CD4-positive, alpha-beta T cell treated with Interferon alpha-2 for 1 hour (primary cell): ENCODE results near the gene NCOR1.
"Not testable (repeated sequence)": the region's sequence is repeated elsewhere in the genome, so short reads cannot be mapped to it uniquely, and the experiment has no call there.

Source experiments
- DNase-seq, 2 donors: peaks; one replicate each; pipeline ENCODE4 v3.0.0-alpha.2; 2020 to 2022

The NCOR1 gene

GRCh38 chr17:16215273-16215964 lies at the start of gene NCOR1:
TSS of gene NCOR1 (minus strand) at chr17:16215534. CDS start at chr17:16194569, 20,965 bp downstream.
- DNase-seq: peak; percentile 85 to 89

GRCh38 chr17:16262201-16262600 lies 46.9 kb upstream of the NCOR1 start:
- DNase-seq: no peak

GRCh38 chr17:16261049-16261448 lies 45.7 kb upstream of the NCOR1 start:
- DNase-seq: no peak

- no peak for DNase-seq
Measured at GRCh38 chr17:16259926-16260325, 44.6 kb upstream of the NCOR1 start.

- no peak for DNase-seq
Measured at GRCh38 chr17:16258901-16259300, 43.6 kb upstream of the NCOR1 start.

GRCh38 chr17:16255481-16255921 lies 40.2 kb upstream of the NCOR1 start:
- no peak for DNase-seq

GRCh38 chr17:16254773-16255400 lies 39.6 kb upstream of the NCOR1 start:
- no peak for DNase-seq

GRCh38 chr17:16251556-16251955 lies 36.2 kb upstream of the NCOR1 start:
- no peak for DNase-seq

- no peak for DNase-seq
Measured at GRCh38 chr17:16251043-16251442, 35.7 kb upstream of the NCOR1 start.

- no peak for DNase-seq
Measured at GRCh38 chr17:16250635-16251034, 35.3 kb upstream of the NCOR1 start.

- DNase-seq: no peak
Measured at GRCh38 chr17:16247586-16247984, 32.3 kb upstream of the NCOR1 start.

GRCh38 chr17:16243801-16244567 lies 28.6 kb upstream of the NCOR1 start:
- no peak for DNase-seq

- no peak for DNase-seq
Measured at GRCh38 chr17:16243385-16243784, 28.1 kb upstream of the NCOR1 start.

GRCh38 chr17:16241906-16242399 lies 26.6 kb upstream of the NCOR1 start:
- DNase-seq: no peak

GRCh38 chr17:16239931-16240330 lies 24.6 kb upstream of the NCOR1 start:
- DNase-seq: no peak

- no peak for DNase-seq
Measured at GRCh38 chr17:16232391-16232790, 17.1 kb upstream of the NCOR1 start.

- DNase-seq: not testable (repeated sequence)
Measured at GRCh38 chr17:16229912-16230561, 14.7 kb upstream of the NCOR1 start.

GRCh38 chr17:16222406-16222805 lies 7.1 kb upstream of the NCOR1 start:
- DNase-seq: no peak

GRCh38 chr17:16217002-16217635 lies 1.8 kb upstream of the NCOR1 start, which contains the start of gene PIGL:
TSS of gene PIGL (plus strand) at chr17:16217210. CDS start at chr17:16217227, 17 bp downstream.
- peak; percentile 82 to 90 for DNase-seq

- not testable (repeated sequence) for DNase-seq
Measured at GRCh38 chr17:16216341-16217001, 1.1 kb upstream of the NCOR1 start.

- no peak for DNase-seq
Measured at GRCh38 chr17:16215965-16216316, 607 bp upstream of the NCOR1 start.

GRCh38 chr17:16215002-16215272 lies 397 bp downstream of the NCOR1 start:
- peak; percentile 18 to 36 for DNase-seq
